Suprapubic skin (tissue), 3 donors: ENCODE results near the gene KLHL26.

Experiments used
- CTCF ChIP-seq, 2 donors: fragments of 200-600 bp in 1 of 2; fragments of 450-650 bp in 1 of 2; sonication (generic) in 1 of 2; IDR thresholded peaks; one replicate each; pipeline ENCODE4 v1.5.1; 2016 to 2019; ENCODE audit warnings: antibody characterized with exemption in 2 of 2, mild to moderate bottlenecking in 1 of 2, moderate library complexity in 1 of 2
- POLR2A ChIP-seq, 2 donors: fragments of 450-650 bp; IDR thresholded peaks; one replicate each; pipeline ENCODE4 v1.6.1; 2017; ENCODE audit warnings: antibody characterized with exemption in 2 of 2, mild to moderate bottlenecking in 2 of 2, moderate library complexity in 2 of 2

- TF ChIP-seq CTCF (IDR thresholded peaks at IDR 0.05): no peak
- TF ChIP-seq POLR2A (IDR thresholded peaks at IDR 0.05): no peak
Observed at GRCh38 chr19:18651733-18652132, 14.9 kb downstream of the KLHL26 start.
